CD4-positive, alpha-beta T cell treated with Interleukin-6 at 100 ng/mL for 8 hours (primary cell): Measurements from ENCODE around the gene ADD3.
"Not testable (repeated sequence)": the region's sequence is repeated elsewhere in the genome, so short reads cannot be mapped to it uniquely, and the experiment has no call there.

Source experiments
- DNase-seq: peaks from one replicate; pipeline ENCODE4 v3.0.0-alpha.2; 2020; ENCODE audit warnings: mixed read lengths, low spot score

The ADD3 gene

DNA sequence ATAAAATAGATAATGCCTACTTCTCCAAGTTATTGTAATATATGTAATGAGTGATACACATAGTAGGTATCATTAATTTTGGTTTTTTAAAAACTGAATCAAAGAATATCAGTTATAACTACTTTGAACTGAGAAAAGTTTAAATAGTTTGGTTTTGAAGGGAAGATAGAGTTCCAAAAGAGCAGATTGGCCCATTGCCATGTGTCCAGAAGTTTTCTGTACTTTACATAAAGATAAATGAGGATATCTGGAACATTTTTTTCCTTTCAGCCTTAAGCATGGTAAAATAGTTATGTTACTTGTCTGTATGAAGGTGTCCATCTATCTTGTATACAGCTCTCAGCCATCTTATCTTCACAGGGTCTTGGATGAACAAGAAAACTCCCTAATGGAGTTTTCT, 101.7 kb downstream of the ADD3 start:
- no peak for DNase-seq

DNA sequence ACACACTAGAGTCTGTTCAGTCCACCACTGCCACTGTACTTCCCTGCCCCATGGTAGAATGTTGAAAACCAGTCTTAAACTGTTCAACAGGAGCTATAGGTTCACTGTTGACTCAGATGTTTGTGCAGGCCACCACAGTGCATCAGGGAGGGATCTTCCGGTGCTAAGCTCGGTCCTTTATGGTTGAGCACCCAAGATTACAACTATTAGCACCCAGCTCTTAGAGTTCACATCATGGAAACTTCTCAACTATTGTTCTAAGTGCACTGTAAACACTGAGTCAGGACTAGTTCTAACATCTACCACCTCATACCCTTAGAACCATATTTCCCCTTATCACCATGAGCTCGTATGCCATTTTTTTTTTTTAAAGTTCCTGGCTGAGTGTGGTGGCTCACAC, 102.6 kb downstream of the ADD3 start:
- no peak for DNase-seq

DNA sequence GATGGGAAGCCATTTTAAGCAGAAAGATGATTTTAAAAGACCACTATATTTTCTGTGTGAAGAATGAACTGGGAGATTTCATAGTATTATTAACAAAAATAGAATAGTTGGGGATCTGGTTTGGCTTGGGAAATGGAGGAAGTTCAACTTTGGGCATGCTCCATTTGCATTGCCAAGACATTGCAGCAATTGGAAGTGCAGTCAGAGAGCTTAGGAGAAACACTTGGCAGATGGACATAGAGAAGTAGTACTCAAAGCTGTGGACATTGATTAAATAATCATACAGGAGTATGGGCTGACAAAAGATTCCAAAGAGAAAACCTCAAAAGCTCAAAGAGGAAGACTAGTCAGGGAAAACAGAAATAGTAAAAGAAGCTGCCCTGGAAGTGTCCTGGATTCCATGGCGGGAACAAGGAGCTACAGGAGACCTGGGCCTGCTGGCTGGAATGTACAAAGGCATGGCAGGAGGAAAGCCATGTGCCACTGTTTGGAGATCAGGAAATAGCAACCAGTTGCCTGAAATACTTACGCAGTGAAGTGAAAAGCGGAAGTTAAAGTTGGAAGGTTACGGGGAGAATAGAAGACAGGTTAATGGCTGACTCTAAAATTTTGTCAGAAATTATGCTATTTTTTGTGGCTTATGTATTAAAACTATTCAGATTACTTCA, 106.0 kb downstream of the ADD3 start:
- no peak for DNase-seq

DNA sequence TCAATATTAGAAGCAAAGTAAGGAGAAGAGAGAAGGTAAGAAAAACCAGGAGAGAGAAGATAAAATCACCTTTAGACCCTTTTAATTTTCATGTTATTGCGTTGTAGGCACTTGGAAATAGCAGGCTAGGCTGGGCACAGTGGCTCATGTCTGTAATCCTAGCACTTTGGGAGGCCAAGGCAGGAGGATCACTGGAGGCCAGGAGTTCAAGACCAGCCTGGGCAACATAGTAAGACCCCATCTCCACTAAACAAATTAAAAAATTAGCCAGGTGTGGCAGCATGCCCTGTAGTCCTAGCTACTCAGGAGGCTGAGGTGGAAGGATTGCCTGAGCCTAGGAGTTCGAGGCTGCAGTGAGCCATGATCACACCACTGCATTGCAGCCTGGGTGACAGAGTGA, 106.9 kb downstream of the ADD3 start:
- not testable (repeated sequence) for DNase-seq

DNA sequence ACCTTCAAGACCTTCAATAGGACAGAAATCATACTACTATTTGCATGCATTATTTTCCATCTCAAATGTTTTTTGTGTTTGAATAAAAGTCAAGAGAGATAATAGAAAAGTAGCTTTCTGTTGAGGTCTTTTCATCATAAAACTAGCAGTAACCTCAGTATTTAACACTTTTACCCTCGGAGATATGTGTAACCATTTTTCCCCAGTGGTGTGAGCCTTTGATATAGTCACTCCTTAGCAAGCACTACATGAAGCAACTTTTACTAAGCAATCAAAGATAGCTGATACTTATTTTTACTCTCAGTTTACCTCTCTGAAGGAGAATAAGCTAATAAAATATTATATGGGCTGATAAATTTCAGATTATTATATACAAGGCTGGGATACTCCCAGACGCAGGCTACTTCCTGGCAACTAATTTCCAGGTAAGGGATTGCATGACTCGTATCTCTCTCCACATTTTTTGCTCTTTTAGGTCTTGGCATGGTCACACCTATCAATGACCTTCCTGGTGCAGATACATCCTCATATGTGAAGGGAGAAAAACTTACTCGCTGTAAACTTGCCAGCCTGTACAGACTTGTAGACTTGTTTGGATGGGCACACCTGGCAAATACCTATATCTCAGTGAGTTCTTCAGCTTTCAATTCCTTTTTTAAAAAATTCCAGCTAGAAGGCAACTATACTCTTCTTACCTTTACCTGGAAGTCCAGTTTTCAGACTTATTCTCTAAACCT, 108.2 kb downstream of the ADD3 start:
- DNase-seq: no peak

DNA sequence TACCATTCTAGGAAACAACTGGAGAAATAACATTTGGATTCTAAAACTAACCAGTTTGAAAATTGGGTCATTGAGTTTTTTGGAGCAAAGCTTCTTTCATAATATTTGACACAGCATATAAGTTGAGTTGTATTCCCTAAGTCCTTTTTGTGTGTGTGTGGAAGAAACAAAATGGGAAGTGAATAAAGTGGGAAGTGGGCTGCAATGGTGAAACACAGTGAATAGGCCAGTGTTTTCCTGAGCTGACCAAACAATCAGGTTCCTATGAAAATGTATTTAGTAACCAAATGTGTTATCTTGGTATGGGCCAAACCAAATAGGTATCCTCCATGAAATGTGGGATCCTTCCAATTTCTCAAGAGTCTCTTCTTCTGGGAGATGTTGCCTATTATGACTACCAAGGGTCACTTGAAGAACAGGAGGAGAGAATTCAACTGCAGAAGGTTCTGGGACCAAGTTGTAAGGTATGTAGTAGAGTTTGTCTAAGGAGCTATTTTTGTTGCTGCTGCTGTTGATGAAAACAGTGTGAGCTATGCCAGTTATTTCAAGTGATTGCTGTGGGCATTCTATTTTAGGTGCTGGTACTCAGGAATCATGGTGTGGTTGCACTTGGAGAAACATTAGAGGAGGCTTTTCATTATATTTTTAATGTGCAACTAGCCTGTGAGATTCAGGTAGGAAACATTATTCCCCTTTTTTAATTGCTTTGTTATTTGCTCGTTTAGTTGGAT, 111.3 kb downstream of the ADD3 start:
- DNase-seq: no peak

DNA sequence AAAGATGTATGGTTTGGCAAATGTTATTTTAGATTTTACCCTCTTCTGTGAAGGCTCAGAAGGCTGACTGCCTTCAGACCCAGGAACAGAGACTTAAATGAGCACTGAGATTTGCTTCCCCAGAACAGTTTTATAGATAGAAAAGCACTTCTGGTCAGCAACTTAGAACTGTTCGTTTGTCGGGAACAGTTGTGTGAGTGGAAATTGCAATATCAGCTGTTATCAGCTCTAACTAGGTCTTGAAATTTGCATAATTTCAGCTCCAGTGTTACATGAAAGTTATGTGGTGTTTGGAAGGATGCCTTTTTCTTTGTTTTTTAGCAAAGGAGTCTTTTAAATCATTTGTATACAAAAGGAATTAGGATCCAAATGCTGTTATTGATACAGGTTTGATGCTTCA, 115.8 kb downstream of the ADD3 start:
- DNase-seq: no peak

DNA sequence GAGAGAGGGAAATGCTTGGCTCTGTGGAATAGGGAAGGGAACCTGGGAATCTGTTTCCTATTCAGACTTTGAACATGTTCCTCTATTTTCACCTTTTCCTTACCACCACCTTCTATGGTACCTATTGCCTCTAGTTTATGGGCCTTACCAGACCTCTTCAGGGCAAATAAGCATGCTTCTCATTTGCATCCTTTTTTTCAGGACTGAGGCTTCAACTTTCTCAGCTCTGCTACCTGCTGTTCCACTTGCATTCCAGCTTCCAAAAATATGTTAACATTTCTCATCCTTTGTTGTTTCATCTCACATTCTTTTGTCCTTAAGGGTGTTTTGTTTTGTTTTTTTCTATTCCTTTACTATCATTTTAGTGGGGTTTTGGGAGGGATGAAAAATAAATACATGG, 121.7 kb downstream of the ADD3 start:
- no peak for DNase-seq

DNA sequence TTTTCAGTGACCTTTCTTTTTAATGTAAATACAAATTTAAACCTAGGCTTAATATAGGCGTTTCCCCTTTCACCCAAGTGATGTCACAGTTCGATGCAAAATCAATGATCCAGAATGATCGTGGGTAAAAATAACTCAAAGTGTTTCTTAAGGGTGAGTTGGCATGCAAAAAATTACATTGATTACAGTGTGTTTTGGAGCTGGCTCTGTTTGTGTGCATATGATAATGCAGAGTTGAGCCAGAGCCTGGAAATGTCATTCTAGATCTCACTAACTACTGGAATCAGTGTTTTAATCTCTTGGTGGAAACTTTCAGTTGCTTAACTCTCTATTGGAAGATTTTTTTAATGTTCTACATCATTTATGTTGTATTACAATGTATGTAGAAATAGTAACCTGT, 127.1 kb downstream of the ADD3 start:
- DNase-seq: no peak

DNA sequence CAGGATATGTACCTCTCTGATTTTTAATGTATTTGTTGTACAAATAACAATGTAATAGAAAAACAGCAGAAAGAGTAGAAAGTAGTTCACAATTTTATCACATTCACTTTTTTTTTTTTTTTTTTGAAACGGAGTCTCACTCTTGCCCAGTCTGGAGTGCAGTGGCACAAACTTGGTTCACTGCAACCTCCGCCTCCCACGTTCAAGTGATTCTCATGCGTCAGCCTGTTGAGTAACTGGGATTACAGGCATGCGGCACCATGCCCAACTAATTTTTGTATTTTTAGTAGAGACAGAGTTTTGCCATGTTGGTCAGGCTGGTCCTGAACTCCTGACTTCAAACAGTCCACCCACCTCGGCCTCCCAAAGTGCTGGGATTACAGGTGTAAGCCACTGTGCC, 128.1 kb downstream of the ADD3 start:
- DNase-seq: not testable (repeated sequence)

DNA sequence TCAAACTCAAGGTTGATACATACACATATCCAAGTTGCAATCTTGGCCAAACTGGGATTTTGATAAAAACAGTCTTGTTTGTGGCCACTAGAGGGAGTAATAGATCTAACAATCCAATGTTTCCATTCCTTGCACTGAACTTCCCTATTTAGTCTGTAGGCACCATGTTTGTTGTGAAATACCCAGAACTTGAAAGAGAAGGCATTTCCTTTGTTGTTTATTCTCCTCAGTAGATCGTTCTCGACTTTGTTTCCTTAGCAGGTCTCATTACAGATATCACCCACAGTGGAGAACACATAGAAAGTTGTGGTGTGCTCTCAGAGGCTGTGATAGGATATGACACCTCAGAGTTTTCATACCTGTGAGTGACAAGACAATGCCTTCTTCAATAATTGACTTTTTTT, 129.4 kb downstream of the ADD3 start:
- peak; percentile 51 for DNase-seq

DNA sequence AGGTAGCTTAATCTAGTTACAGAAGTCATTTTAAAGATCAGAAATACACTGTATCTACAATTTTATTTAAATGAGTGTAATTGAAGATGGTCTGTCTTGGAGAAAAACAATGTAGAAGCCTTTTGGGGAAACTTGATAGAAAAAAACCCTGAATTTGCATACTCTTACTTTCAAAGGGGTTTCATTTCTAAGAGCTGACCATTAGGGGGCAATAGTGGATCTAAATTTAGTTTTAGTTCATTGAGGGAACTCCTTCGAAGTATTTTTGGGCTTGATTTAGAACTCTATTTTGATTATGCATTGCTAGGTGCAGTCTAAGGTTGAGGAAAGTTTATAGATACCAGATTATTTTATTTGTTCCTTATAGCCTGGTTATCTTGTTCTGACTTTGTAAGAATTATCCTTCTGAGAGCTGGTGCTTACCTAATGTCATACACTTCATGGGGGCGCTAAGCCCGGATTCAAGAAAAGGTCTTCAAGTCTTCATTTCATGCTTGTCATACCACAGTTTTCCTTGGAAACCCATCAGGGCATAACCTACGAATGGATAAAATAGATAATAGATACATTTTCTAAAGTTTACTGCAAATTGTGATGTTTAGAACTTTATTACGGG, 130.5 kb downstream of the ADD3 start:
- peak; percentile 70 for DNase-seq

DNA sequence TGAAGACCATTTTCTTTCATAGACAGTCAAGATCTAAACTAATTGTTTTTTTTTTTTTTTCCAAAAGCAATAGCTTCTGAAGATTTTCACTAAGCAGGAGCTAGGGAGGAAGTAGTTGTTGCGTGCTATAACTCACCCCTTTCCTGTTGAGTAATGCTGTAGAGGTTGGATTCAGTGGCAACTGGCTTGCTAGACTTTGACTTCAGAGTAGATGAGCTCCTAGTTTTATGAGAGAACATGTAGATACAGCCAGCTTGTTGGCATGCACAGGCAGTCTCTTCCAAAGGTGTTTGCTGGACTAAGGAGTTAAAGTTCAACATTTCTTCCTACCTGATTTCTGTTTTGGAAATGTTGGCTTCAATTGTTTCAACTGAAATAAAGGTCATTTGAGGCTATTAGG, 133.4 kb downstream of the ADD3 start:
- DNase-seq: peak; percentile 6

DNA sequence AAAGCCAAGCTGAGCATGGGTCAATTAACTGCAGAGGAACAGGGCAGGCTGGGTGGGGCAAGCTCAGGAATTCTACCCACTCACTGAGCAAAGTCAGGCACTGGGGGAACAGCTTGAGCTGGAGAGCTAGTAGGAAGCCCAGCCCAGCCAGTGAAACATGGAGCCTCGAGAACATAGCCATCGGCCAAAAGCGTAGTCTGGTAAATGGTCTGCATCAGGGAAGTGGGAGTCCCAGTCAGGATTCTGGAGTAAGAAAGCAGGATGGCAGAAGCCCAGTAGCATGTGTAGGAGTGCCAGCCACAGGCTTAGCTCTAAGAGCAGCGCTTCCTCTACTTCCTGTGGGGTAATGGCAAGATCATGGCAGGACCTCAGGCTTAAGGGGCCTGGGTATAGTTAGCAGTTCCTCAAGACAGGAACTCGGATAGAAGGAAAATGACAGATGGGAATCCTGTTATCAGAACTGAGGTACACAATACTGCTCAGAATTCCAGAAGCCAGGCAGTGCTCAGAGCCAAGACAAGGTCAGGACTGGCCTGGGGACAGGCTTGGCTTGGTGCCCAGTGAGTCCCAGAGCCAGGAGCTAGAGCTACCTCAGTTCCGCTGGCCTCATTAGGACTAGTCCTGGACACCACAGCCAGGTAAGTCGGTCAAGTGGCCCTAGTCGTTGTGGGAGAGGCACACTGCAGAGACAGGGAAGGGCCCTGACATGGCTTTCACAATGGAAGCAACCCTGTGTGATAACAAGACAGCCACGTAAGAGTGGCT, 134.3 kb downstream of the ADD3 start:
- no peak for DNase-seq

DNA sequence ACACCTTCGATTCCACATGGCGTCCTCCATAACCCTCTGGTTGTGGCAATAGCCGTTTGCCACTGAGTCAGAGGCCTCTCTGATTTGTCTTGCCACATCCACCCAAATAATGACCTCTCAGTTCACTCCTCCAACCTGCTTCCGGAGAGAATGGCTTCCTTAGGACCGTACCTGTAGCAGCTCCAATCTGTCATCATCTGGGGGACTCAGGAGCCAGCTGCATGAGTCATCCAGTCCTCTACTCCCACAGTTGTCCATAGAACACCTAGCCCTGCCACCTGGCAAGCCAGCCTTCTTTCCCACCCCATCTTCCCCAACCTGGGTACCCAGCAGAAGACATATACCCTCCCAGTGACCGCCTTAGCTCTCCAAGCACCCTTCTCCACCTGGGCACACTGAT, 135.2 kb downstream of the ADD3 start:
- no peak for DNase-seq

DNA sequence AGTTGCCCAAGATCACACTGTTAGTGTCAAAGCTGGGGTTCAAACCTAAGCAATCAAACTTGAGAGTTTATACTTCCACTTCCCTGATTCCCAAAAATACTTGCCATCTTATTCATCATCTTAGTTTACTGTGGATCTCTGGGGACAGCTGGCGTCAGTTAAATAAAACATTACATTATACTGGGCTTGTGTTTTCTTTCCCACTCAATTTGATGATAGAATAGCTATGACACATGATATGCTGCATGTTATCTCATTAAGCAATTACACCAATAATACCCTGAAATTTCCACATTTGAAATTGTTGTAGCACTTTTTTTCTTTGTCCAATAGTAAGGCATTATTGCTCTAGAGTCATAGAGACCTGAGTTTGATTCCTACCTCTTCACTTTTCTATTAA, 136.7 kb downstream of the ADD3 start:
- no peak for DNase-seq

DNA sequence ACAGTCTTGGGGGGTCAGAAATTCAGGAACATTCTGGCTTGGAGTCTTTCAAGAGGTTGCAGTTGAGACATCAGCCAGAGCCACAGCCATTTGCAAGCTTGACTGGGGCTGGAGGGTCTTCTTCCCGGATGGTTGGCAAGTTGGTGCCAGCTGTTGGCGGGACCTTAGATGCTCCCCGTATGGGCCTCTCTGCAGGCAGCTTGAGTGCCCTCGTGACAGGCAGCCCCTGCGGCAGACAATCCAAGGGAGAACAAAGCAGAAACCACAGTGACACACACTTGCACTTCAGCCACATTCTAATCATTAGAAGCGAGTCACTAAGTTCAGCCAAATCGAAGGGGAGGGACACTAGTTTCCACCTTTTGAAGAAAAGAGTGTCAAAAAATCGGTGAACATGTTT, 140.2 kb downstream of the ADD3 start:
- no peak for DNase-seq

DNA sequence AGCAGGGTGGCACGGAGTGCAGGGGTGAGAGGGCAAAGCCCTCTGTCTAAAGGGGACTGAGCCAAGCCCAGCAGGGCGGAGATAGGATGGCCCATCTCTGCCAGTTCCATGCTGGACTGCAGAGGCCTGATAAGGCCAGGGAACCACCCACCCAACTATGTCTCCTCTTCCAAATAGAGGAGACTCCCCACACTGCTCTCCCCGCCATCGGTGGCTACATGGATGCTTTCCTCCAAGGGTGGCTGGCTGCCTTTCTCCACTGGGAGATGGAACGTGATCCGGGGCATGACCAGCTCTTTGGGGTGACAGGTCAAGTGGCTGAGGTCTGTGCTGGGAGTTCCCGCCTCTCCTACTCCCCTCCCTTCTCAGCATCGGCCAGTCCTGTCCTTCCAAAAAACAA, 141.5 kb downstream of the ADD3 start:
- DNase-seq: no peak

DNA sequence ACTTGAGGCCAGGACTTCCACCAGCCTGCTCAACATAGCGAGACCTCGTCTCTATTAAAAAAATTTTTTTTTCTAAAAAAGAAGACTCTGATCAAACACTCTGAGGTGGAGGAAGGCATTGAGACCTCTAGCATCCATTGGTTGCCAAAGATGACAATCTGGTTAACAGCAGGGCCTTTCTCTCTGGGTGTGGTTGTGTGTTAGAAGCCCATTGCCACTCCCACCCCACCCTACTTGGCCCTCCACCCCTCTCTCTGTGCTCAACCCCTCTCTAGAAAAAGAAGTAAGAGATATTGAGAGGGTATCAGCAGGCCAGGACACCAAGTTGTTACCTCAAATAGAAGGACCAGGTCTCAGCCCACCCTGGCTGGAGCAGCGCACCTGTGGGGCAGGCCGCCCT, 142.3 kb downstream of the ADD3 start:
- no peak for DNase-seq

DNA sequence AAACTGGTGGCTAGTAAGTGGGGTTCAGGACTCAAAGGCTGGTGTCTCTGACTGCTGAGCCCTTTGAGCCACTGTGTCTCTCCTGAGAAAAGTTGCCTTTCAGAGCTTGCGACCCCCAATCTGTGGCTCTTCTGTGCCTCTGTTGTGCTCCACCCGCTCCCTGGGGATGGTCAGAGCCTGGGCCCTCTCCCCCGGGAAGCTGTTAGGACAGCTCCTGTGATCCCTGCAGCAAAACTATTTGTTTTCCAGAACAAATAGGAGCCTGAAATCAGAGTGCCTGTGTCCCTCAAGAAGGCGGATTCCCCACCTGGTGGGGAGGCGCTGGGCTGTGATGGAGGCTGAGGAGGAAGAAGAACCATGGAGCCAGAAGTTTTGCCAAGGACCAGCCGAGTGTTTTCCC, 143.2 kb downstream of the ADD3 start:
- no peak for DNase-seq

DNA sequence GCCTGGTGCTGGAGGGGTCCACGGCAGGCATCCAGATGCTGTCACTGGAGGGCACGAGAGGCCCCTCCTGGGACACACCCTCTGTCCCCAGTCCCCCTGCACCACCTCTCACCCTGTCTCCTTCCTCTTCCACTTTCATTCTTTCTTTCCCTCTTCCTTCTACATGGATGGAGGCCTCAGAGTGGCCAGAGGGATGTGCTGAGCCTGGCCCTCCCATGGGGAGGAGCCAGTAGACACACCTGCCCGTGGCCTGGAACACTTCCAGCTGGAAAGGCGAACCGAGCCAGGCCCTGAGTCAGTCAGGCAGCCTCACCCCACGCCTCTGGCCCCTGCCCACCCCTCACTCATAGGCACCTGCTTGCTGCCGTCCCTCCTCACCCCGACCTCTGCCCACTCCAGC, 143.7 kb downstream of the ADD3 start:
- no peak for DNase-seq

DNA sequence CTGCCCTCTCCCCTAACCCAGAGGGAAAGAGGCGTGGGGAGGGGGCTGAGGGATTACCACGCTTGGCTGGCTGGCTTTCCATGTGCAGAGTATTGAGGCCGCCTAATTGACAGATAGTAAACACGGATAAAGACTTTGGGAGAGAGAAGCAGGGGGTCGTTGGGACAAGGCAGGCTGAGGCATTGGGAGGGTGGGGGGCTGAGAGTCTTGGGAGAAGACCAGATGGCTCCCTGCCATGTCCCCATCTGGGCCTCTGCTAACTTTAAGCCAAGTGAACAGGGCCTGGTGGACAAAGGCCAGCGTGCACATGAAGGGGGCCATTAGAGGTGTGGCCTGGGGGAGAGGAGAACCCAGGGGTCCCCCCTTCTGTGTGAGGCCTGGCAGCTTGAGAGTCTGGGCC, 144.2 kb downstream of the ADD3 start:
- no peak for DNase-seq
